GM19025 (cell line): Measurements from ENCODE around the gene TSSC4.

Source experiments
- ATAC-seq: cut with Tn5 transposase; IDR thresholded peaks from one replicate; pipeline ENCODE4 v1.9.1; 2021; ENCODE audit warnings: mild to moderate bottlenecking, low read depth, moderate library complexity; ENCODE audit not compliant: unreplicated experiment

TSSC4 gene

DNA sequence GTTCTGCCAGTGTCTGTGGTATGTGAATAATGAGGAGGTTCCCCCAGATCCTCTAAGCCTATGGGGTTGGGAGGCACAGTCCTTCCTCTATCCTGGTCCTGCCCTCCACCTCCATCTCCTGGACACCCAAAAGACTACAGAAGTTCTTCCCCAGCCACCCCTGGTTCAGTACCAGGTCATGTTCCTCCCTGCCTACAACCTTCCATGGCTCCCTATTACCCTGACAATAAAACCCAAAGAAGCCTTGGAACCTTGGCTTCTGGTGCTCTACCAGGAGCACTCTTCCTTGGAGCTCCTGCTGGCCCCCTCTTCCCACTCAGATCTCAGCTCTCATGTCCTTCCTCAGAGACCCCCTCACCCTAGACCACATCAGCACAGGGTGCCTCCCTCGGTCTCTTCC lies 30.8 kb downstream of the TSSC4 start:
- ATAC-seq, result no peak

- no peak for ATAC-seq
These were observed 31.6 kb downstream of the TSSC4 start for GRCh38 chr11:2432171-2432621.

- no peak for ATAC-seq
These were observed 32.1 kb downstream of the TSSC4 start for GRCh38 chr11:2432628-2433071.

DNA sequence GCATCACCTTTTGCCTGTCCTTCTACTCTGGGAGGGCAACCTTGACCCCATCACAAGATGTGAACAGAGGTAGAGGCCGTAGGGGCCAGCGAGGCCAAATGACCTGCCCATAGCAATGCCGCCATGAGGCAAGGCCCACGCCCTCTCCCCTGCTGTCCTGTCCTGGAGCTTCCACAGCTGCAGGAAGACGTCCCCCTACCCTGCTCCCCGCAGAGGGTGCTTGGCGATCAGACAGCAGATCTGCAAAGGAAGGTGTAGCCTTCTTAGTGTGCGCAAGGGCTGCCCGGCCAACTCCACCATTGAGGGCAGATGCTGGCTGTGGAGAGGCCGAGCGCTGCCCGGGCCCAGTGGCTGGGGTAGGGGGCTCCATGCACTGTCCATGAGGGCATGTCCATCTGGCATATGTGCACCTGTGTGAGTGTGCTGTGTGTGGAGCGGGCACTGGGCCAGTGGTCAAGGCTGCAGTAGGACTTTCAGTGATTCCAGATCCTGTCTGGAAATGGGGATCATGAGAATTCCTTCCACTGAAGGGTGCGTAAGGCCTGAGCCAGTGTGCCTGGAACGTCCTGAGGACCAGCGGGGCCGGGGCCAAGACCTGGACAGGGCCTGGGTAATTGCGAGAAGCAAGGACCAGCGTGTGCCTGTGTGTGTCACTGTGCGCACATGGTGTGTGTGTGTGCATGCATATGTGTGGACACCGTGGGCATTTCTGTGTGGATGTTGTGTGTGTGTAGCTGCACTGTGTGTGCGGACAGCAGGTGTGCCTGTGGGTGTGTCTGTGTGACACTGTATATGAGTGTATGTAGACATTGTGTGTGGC lies 32.8 kb downstream of the TSSC4 start:
- no peak for ATAC-seq

DNA sequence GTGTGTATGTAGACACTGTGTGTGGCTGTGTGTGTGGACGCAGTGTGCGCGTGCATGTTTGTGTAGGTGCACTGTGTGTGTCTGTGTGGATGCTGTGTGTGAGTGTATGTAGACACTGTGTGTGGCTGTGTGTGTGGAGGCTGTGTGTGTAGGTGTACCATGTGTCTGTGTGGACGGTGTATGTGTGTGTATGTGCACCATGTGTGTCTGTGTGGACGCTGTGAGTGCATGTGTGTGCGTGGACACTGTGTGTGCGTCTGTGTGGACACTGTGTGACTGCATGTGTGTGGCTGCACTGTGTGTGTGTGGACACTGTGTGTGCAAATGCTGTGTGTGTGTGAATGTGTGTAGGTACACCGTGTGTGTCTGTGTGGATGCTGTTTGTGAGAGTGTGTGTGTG lies 33.5 kb downstream of the TSSC4 start:
- no peak for ATAC-seq

DNA sequence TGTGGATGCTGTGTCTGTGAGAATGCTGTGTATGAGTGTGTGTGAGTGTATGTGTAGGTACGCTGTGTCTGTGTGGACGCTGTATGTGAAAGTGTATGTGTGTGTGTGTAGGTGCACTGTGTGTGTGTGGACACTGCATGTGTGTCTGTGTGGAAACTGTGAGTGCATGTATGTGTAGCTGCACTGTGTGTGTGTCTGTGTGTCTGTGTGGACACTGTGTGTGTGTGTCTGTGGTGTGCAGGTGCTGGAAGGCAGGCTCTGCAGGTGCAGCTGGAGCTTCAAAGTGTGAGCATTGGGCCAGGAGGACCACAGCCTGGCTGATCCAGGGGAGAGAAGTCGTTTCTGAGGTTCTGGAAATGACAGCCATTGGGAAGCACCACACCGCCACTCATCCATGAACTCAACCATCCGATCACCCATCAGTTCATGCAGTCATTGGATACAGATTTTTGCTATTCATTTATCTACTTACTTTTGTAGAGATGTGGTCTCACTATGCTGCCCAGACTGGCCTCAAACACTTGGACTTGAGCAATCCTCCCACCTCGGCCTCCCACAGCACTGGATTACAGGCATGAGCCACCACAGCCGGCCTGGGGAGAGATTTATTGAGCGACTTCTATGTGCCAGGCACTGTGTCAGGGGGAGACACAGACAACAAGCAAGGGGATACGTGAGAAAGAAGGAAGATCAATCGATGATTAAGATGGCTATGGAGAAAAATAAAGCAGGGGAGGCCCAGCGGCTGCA lies 34.1 kb downstream of the TSSC4 start:
- no peak for ATAC-seq

GRCh38 chr11:2435288-2436012 lies 34.9 kb downstream of the TSSC4 start:
- no peak for ATAC-seq

DNA sequence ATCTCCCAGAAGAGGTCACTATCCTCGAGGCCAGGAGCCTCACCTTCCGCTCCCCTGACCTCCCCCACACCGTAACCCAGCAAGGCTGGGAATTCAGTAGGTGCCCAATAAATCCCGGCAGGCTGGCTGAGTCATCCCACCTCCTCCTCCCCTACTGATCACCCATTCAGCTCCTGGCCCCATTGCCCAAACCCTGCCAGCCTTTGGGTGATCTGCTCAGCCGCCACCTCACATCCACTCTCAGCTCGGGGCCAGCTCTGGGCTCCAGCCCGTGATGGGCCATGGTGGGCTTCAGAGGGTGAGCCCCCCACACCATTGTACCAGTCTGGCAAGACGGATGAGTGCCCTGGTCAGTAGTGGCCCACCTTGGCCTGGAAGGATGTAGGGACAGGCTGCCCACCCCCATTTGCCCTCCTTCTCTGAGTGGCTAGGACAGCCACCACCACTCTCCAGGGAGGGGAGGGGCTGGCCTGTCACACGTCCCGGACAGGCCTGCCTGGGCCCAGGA lies 35.5 kb downstream of the TSSC4 start:
- no peak for ATAC-seq

GRCh38 chr11:2436521-2437031 lies 36.0 kb downstream of the TSSC4 start:
- no peak for ATAC-seq

DNA sequence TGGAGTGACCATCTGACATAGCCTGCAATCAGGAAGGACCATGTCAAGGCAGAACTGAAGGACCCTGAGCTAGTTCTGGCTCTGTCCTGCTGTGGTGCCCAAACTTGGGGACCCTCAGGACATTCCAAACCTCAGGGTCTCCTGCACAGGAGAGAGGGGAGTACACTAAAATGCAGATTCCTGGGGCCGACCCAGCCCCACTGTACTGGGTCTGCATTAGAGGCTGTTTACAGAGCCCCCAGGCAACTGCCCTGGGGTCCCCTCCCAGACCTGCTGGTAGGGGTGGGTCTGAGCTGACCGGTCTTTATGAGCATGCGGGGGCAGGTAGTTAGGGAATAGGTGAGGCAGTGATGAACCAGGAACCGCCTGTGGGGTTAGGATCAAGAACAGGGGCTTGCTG lies 37.0 kb downstream of the TSSC4 start:
- no peak for ATAC-seq

GRCh38 chr11:2439820-2440219 lies 39.3 kb downstream of the TSSC4 start:
- ATAC-seq, result no peak

DNA sequence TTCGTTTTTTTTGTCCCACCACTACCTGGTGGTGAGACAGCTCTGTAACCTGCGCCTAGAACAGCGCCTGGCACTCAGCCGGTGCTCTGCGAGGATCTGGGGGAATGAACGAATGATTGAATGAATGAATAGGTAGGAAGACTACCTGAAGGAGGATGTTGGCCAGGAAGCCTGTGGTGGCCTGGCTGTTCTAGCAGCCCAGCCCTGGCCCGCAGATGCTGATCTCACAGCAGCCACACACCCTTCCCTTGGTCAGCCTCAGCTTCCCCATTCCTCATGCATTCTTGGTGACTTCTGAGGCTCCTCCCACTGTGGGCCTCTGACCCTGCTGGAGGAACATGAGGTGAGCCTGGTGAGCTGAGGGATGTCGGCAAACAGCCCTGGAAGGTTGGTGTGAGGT lies 40.1 kb downstream of the TSSC4 start:
- ATAC-seq, result no peak

DNA sequence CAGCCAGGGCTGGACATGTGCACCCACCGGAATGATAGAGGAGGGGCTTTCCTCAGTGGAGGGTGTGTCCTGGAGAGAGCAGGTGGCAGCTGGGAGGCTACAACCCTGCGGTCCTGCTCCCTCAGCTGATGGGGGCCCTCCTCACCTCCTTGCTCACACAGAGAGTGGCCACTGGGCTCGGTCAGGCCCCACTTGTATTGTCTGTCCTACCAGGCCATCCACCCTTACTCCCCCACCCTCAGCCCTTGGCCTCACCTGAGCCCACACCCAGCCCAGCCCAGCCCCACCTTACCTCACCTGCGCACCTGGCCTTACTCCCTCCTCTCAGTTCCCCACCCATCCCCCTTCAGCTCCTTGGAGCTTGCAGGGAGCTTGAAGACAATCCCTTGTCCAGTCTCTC lies 40.6 kb downstream of the TSSC4 start:
- no peak for ATAC-seq

DNA sequence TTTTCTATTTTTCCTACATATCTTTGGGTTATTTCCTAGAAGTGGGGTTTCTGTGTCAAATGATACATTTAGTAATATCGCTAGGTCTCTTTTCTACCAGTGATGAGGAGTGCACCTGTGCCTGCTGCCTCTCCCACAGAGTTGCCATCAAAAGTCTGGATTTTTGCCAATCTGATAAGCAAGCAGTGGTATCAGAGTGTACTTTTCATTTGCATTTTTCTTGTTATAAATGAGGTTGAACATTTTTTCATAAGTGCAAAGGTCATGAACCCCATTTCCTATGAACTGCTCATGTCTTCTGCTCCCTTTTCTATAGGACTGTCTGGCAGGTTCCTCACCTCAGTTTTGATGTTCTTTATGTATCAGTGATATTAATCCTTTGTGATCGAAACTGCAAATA lies 42.0 kb downstream of the TSSC4 start:
- no peak for ATAC-seq

- no peak for ATAC-seq
These were observed 42.9 kb downstream of the TSSC4 start for GRCh38 chr11:2443406-2443805.

DNA sequence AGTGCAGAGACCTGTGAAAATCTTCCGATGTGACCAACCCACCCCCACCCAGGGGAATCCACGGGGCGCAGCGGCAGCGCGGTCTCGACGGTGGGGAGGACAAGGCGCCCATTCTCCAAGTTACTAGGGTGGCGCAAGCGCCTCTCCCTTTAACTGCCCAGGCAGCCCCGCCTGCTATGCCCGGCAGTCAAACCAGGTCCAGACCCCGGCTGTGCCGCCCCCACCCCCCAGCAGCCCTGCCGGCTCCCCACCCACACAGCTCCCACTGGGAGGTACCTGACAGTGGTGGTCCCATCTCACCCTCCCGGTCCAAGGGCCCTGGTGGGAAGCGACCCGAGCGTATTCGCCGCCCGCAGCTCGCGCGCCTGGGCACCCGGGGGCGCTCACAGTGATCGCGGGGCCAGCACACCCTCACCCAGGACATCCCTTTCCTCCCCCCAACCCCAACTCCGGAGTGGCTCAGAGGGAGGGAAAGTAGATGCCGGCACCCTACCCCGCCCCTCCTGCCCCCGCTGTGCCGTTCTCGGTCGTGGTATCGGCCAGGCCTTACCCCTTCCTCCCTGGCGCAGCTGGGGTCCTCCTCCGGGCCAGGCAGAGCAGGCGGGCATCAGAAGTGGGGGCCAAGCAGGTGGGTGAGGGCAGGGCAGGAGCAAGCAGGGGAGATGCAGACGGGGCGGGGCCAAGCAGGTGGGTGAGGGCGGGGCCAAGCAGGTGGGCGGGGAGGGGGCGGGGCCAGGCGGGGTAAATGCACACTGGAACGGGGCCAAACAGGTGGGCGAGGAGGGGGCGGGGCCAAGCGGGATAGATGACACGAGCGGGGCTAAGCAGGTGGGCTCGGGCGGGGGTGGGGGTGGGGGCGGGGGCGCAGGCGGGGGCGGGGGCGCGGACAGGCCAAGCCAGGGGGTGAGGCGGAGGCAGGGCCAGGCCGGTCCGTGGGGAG lies 43.6 kb downstream of the TSSC4 start, which contains the start of gene TRPM5:
Gene TRPM5 (minus strand): TSS at position 634 of the 940 bp plus-strand sequence. CDS start 21,478 bp downstream, outside the sequence.
- ATAC-seq, result no peak

DNA sequence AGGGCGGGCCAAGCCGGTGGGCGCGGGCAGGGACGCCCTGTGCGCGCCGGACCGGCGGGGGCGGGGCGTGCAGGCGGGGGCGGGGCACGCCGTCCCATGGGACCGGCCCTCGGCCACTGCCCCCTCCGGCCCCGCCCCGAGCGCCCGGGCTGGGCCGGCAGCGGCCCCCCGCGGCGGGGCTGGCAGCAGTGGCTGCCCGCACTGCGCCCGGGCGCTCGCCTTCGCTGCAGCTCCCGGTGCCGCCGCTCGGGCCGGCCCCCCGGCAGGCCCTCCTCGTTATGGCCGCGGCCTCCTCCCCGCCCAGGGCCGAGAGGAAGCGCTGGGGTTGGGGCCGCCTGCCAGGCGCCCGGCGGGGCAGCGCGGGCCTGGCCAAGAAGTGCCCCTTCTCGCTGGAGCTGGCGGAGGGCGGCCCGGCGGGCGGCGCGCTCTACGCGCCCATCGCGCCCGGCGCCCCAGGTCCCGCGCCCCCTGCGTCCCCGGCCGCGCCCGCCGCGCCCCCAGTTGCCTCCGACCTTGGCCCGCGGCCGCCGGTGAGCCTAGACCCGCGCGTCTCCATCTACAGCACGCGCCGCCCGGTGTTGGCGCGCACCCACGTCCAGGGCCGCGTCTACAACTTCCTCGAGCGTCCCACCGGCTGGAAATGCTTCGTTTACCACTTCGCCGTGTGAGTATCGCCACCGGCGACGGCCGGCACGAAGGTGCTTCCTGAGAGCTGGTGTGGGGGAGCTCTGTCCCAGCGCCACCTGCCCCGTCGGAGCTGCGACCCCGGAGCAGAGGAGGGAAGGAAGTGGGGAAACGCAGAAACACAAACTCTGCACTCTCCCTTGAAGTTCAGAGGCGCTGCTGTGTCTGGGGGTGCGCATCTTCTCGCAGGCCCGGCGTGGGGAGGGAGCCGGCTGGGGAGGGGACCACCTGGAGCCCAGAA lies 44.5 kb downstream of the TSSC4 start, which contains the start of gene KCNQ1:
Gene KCNQ1 (plus strand): TSS at position 188 of the 925 bp plus-strand sequence. CDS start 91 bp downstream, at position 279.
- ATAC-seq, result no peak
